ENCODE results near the gene LMNB1. TPM values are rescaled to one million over a fixed set of nuclear protein-coding genes. Genes with fewer than 3 reads are reported as not detected.
A peak's percentile ranks its signal among the peaks of the same experiment; 100 is the strongest.
"Not testable (repeated sequence)": the region's sequence is repeated elsewhere in the genome, so short reads cannot be mapped to it uniquely, and the experiment has no call there.

The LMNB1 gene
- 100 to 1,000 TPM; 113 to 137 (median 118) TPM for total RNA-seq

- Mint-ChIP-seq H3K9me3 (no peaks in the 10 kb centered on the region), H3K4me3 (peak within 1 kb of the TSS; percentile 94), H3K36me3 (ENCODE audit: insufficient read depth) (no peaks in the 10 kb centered on the region), H3K27me3 (ENCODE audit: low read depth) (no peaks in the 10 kb centered on the region), H3K4me1 (ENCODE audit: low read depth) (peaks cover 32% of the 10 kb centered on the region)
- peak; percentile 74 to 78 for ATAC-seq
- peak; percentile 90 for DNase-seq
Measured at GRCh38 chr5:126776499-126777256, at the start of gene LMNB1. Gene LMNB1, plus strand, starts transcription at chr5:126777136. Its CDS starts 373 bp downstream, at chr5:126777509.

- H3K9me3 Mint-ChIP-seq: no peaks in the 10 kb centered on the region
- DNase-seq (no peak), ATAC-seq (no peak)
- H3K27me3 Mint-ChIP-seq (ENCODE audit: low read depth): no peaks in the 10 kb centered on the region
- peaks cover 9% of the 10 kb centered on the region for H3K4me1 Mint-ChIP-seq (ENCODE audit: low read depth)
- H3K4me3 Mint-ChIP-seq: no peak overlapping the region
- no peaks in the 10 kb centered on the region for H3K36me3 Mint-ChIP-seq (ENCODE audit: insufficient read depth)
Measured at GRCh38 chr5:126732716-126733115, 44.2 kb upstream of the LMNB1 start.

- not testable (repeated sequence) for ATAC-seq; H3K9me3 Mint-ChIP-seq; H3K27me3 Mint-ChIP-seq (ENCODE audit: low read depth); DNase-seq; H3K4me1 Mint-ChIP-seq (ENCODE audit: low read depth); H3K4me3 Mint-ChIP-seq; H3K36me3 Mint-ChIP-seq (ENCODE audit: insufficient read depth)
Measured at GRCh38 chr5:126734573-126734972, 42.4 kb upstream of the LMNB1 start.

- Mint-ChIP-seq H3K4me1 (ENCODE audit: low read depth) (peaks cover under 1% of the 10 kb centered on the region), H3K36me3 (ENCODE audit: insufficient read depth) (no peaks in the 10 kb centered on the region), H3K4me3 (no peak overlapping the region), H3K27me3 (ENCODE audit: low read depth) (no peaks in the 10 kb centered on the region), H3K9me3 (no peaks in the 10 kb centered on the region)
- no peak for ATAC-seq
- no peak for DNase-seq
Measured at GRCh38 chr5:126736141-126736540, 40.8 kb upstream of the LMNB1 start.

- DNase-seq: no peak
- Mint-ChIP-seq H3K27me3 (ENCODE audit: low read depth) (peaks cover 2% of the 10 kb centered on the region), H3K36me3 (ENCODE audit: insufficient read depth) (no peaks in the 10 kb centered on the region), H3K4me3 (no peak overlapping the region), H3K9me3 (no peaks in the 10 kb centered on the region), H3K4me1 (ENCODE audit: low read depth) (no peaks in the 10 kb centered on the region)
- ATAC-seq: no peak
Measured at GRCh38 chr5:126741361-126741760, 35.6 kb upstream of the LMNB1 start.

- H3K27me3 Mint-ChIP-seq (ENCODE audit: low read depth): peaks cover 2% of the 10 kb centered on the region
- H3K4me1 Mint-ChIP-seq (ENCODE audit: low read depth): peaks cover under 1% of the 10 kb centered on the region
- DNase-seq (no peak), ATAC-seq (no peak)
- H3K9me3 Mint-ChIP-seq: no peaks in the 10 kb centered on the region
- H3K4me3 Mint-ChIP-seq: no peak overlapping the region
- H3K36me3 Mint-ChIP-seq (ENCODE audit: insufficient read depth): no peaks in the 10 kb centered on the region
Measured at GRCh38 chr5:126742425-126742824, 34.5 kb upstream of the LMNB1 start.

- H3K4me3 Mint-ChIP-seq: no peak overlapping the region
- ATAC-seq: no peak
Measured at GRCh38 chr5:126744836-126745235, 32.1 kb upstream of the LMNB1 start.

GRCh38 chr5:126745259-126745992 lies 31.5 kb upstream of the LMNB1 start:
- Mint-ChIP-seq H3K27me3 (ENCODE audit: low read depth) (peaks cover 2% of the 10 kb centered on the region), H3K4me1 (ENCODE audit: low read depth) (peaks cover 15% of the 10 kb centered on the region), H3K36me3 (ENCODE audit: insufficient read depth) (no peaks in the 10 kb centered on the region), H3K9me3 (no peaks in the 10 kb centered on the region), H3K4me3 (no peak overlapping the region)
- DNase-seq (no peak), ATAC-seq (no peak)

More at GRCh38 chr5:126744836-126745235, 32.1 kb upstream of the LMNB1 start:
- DNase-seq: no peak
- Mint-ChIP-seq H3K27me3 (ENCODE audit: low read depth) (peaks cover 2% of the 10 kb centered on the region), H3K9me3 (no peaks in the 10 kb centered on the region), H3K36me3 (ENCODE audit: insufficient read depth) (no peaks in the 10 kb centered on the region), H3K4me1 (ENCODE audit: low read depth) (peaks cover 14% of the 10 kb centered on the region)

GRCh38 chr5:126746290-126746689 lies 30.6 kb upstream of the LMNB1 start:
- no peak for ATAC-seq
- Mint-ChIP-seq H3K36me3 (ENCODE audit: insufficient read depth) (no peaks in the 10 kb centered on the region), H3K4me3 (no peak overlapping the region), H3K4me1 (ENCODE audit: low read depth) (peaks cover 17% of the 10 kb centered on the region), H3K9me3 (no peaks in the 10 kb centered on the region), H3K27me3 (ENCODE audit: low read depth) (peaks cover 1% of the 10 kb centered on the region)
- DNase-seq: no peak

- Mint-ChIP-seq H3K9me3 (no peaks in the 10 kb centered on the region), H3K27me3 (ENCODE audit: low read depth) (no peaks in the 10 kb centered on the region), H3K36me3 (ENCODE audit: insufficient read depth) (no peaks in the 10 kb centered on the region), H3K4me1 (ENCODE audit: low read depth) (peaks cover 17% of the 10 kb centered on the region), H3K4me3 (no peak overlapping the region)
- no peak for ATAC-seq
- no peak for DNase-seq
Measured at GRCh38 chr5:126752081-126752785, 24.7 kb upstream of the LMNB1 start.

GRCh38 chr5:126753227-126753626 lies 23.7 kb upstream of the LMNB1 start:
- Mint-ChIP-seq H3K4me3 (no peak overlapping the region), H3K9me3 (no peaks in the 10 kb centered on the region), H3K36me3 (ENCODE audit: insufficient read depth) (no peaks in the 10 kb centered on the region), H3K27me3 (ENCODE audit: low read depth) (no peaks in the 10 kb centered on the region), H3K4me1 (ENCODE audit: low read depth) (peaks cover 12% of the 10 kb centered on the region)
- ATAC-seq: no peak
- no peak for DNase-seq

- H3K4me1 Mint-ChIP-seq (ENCODE audit: low read depth): peaks cover 20% of the 10 kb centered on the region
- H3K36me3 Mint-ChIP-seq (ENCODE audit: insufficient read depth): no peaks in the 10 kb centered on the region
- no peak for DNase-seq
- no peaks in the 10 kb centered on the region for H3K27me3 Mint-ChIP-seq (ENCODE audit: low read depth)
- H3K9me3 Mint-ChIP-seq: no peaks in the 10 kb centered on the region
- no peak for ATAC-seq
- no peak overlapping the region for H3K4me3 Mint-ChIP-seq
Measured at GRCh38 chr5:126754609-126755008, 22.3 kb upstream of the LMNB1 start.

GRCh38 chr5:126755593-126755992 lies 21.3 kb upstream of the LMNB1 start:
- Mint-ChIP-seq H3K9me3 (no peaks in the 10 kb centered on the region), H3K36me3 (ENCODE audit: insufficient read depth) (no peaks in the 10 kb centered on the region), H3K4me3 (no peak overlapping the region), H3K27me3 (ENCODE audit: low read depth) (no peaks in the 10 kb centered on the region), H3K4me1 (ENCODE audit: low read depth) (peaks cover 23% of the 10 kb centered on the region)
- DNase-seq (no peak), ATAC-seq (no peak)

- Mint-ChIP-seq H3K36me3 (ENCODE audit: insufficient read depth) (no peaks in the 10 kb centered on the region), H3K4me1 (ENCODE audit: low read depth) (peaks cover 36% of the 10 kb centered on the region), H3K27me3 (ENCODE audit: low read depth) (no peaks in the 10 kb centered on the region), H3K9me3 (no peaks in the 10 kb centered on the region), H3K4me3 (peak overlapping the region; percentile 53)
- DNase-seq: no peak
- ATAC-seq: no peak
Measured at GRCh38 chr5:126757713-126758357, 19.1 kb upstream of the LMNB1 start.
